Erythroblast (primary cell): ENCODE results near the gene MAEA.
A peak's percentile ranks its signal among the peaks of the same experiment; 100 is the strongest.

Experiments
- DNase-seq, 2 experiments: peaks; one replicate each; lab custom pipeline; 2025; lab: John Stamatoyannopoulos, UW
- GATA1 ChIP-seq: IDR thresholded peaks from 2 replicates; pipeline ENCODE4 v1.6.1; 2011; ENCODE audit warnings: low read depth, mild to moderate bottlenecking, control low read depth, low read length, moderate library complexity
- POLR2A ChIP-seq: IDR thresholded peaks from 2 replicates; pipeline ENCODE4 v1.6.1; 2011; ENCODE audit warnings: mild to moderate bottlenecking, low read length

Gene MAEA

DNA sequence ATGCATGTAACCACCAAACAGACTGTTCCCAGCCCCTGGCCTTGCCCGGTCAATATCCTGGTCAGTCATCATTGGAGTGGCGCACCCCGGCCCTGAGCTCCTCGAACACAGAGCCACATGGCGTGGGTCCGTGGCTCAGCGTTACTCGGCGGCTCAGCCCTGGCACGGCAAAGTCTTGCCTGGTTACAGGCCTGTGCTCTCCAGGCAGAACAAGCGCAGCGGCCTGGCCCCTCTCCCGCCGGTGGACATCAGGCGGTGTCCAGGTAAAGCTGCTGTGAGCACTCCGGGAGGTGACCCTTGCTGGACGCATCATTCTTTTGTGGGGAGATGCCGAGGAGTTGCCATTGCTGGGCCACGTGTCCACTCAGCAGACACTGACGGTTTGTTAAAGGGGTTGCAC lies 51.2 kb downstream of the MAEA start:
- TF ChIP-seq POLR2A, result no peak
- TF ChIP-seq GATA1, result no peak
- DNase-seq, result no peak

- TF ChIP-seq GATA1, result no peak
- no peak for TF ChIP-seq POLR2A
- DNase-seq, result no peak
Observed at GRCh38 chr4:1342003-1342402, 52.3 kb downstream of the MAEA start.

DNA sequence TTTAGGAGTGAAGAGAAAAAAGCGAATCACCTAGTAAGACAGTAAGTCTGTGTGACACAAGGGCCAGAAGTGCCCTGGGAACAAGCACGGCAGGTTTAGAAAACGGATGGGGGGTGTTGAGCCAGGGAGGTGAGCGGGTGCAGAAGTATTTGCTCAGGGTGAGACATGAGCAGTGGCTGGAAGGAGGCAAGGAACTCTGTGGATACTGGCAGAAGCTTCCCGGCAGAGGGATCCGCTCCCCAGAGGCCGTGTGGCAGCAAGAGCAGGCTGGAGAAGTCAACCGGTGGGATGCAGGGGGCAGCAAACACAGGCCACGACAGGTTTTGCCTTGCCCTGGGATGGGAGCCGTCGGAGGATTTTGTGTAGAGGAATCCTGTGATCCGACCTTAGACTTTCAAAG lies 55.0 kb downstream of the MAEA start:
- DNase-seq, result no peak
- TF ChIP-seq GATA1 (no peak), POLR2A (no peak)

- TF ChIP-seq GATA1 (no peak), POLR2A (no peak)
- peak; percentile 70 to 74 for DNase-seq
Observed at GRCh38 chr4:1345903-1346780, 56.5 kb downstream of the MAEA start.

DNA sequence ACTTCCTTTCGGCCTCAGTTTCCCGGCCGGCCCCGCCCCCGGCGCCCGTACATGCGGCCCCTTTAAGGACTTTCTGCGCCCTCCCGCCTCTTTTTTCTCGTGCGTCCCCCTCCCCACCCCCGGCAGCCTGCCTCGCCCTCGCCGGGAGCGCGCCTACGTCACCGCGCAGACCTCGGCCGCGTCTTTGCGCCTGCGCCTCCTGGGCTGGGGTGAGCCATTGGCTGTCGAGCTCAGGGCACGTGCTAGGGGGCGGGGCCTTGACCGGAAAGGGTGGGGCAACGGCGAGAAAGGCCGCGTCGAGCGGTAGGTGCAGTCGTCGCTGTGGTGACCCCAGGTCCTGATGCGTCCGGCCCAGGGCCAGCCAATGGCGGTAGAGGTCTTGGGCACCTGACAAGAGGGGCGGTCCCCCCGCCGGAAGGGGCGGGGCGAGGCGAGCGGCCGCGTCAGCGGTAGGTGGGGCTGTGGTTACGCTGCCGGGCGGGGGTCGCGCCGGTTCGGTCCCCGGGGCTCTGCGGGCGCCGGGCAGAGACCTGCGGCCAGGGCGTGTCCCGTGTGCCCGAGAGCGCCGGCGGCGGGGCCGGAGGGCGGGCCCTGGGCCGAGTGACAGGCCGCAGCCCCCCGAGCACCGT lies 57.2 kb downstream of the MAEA start, which contains the start of gene UVSSA:
Gene UVSSA, plus strand, starts transcription at position 428 of the 629 bp plus-strand sequence. CDS start 884 bp downstream, outside the sequence.
- TF ChIP-seq POLR2A (peak; percentile 88), GATA1 (no peak)

GRCh38 chr4:1347410-1347864 lies 57.7 kb downstream of the MAEA start:
- TF ChIP-seq GATA1, result no peak
- TF ChIP-seq POLR2A, result peak; percentile 74
- peak; percentile 81 to 85 for DNase-seq

More for the DNA sequence above, 57.2 kb downstream of the MAEA start, which contains the start of gene UVSSA:
- peak; percentile 100 for DNase-seq

GRCh38 chr4:1348014-1348513 lies 58.4 kb downstream of the MAEA start:
- TF ChIP-seq POLR2A (no peak), GATA1 (no peak)
- peak in 1 of 2 experiments; percentile 28 for DNase-seq

- TF ChIP-seq POLR2A, result no peak
- TF ChIP-seq GATA1, result no peak
- DNase-seq, result no peak
Observed at GRCh38 chr4:1348746-1349145, 59.1 kb downstream of the MAEA start.

- DNase-seq, result no peak
Observed at GRCh38 chr4:1349359-1350168, 59.9 kb downstream of the MAEA start.

DNA sequence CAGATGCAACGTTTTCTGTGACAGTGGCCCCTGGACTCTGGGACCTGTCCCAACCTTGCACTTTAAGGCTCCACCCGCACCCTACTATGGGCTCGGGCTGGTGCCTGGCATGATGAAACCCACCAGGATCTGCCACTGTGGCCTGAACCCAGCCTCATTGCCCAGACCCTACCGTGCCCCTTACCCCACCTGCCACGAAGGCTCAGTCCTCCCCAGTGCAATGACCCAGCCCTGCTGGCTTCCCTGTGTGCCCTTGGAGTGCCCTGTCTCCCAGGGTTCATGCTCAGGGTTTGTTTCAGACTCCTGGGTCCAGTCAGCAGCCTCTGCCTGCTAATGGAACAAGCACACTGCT lies 60.5 kb downstream of the MAEA start:
- TF ChIP-seq POLR2A (no peak), GATA1 (no peak)
- DNase-seq, result no peak

More at GRCh38 chr4:1349359-1350168, 59.9 kb downstream of the MAEA start:
- TF ChIP-seq POLR2A (no peak), GATA1 (no peak)

DNA sequence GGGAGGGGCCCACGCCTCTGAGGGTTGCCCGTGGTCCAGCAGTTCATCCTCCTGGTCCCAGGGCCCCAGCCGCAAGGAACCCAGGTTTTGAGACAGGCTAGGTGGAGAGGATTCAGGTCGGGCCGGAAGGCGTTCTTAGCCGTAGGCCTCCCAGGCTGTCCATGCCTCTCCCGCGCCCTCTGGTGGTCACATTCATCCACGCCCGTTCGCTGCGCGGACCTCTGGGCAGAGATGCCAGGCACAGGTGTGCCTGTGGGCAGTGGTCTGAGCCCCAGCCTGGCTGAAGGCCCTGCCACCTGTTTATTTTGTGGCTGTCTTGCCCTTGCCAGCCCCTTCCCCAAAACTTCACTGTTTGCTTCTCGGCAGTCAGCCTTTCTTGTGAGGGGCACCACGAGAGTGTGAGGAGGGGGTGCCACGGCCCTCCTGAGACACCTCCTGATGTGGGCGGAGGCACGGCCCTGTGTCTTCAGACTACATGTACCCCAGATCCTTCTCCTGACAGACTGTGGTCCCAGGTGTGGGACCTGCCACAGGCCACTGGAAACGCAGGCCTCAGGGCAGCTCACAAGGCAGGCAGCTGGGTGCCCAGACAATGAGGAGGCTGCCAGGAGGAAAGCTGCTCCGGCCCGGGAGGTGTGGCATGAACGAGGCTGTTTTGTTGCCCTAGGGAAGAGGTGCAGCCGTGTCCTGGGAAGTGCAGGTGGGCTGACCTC lies 62.3 kb downstream of the MAEA start:
- DNase-seq, result peak; percentile 78 to 90
- TF ChIP-seq GATA1, result no peak
- no peak for TF ChIP-seq POLR2A

GRCh38 chr4:1352567-1352900 lies 62.8 kb downstream of the MAEA start:
- no peak for DNase-seq
- TF ChIP-seq GATA1 (no peak), POLR2A (no peak)

DNA sequence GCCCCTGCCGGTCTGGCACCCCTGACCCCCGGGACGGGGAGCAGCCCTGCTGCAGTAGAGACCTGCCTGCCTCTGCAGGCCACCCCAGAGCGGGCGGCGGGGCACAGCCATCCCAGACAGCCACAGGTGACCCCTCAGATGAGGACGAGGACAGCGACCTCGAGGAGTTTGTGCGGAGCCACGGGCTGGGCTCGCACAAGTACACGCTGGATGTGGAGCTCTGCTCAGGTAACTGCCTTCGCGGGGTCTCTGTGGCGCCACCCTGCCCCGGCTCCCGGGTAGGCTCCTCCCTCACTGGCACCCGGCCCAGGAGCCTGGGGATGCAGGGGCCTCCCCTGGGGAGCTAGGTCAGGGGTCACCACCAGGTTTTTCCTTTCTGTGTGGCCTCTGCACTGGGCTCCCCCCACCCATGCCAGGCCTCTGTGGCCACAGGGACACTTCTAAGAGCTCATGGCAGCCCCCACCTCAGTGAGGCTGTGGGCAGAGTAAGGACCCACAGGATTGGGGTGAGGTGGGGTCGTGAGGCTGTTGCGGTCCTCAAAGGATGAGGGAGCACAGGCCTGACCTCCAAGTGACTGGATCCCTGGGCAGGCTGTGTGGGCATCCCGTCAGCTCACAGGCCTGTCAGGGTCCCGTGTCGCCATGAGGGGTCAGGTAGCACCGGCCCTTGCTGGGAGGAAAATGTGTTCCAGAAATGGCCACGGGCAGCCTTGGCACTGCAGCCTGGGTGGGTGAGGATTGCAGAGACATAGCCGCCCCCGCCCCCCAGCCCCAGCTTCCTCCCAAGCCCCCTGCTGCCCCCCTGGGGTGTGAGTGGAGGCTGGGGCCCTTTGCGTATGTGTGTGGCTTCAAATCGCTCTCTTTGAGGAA lies 63.7 kb downstream of the MAEA start:
- TF ChIP-seq POLR2A (no peak), GATA1 (no peak)
- no peak for DNase-seq
